CD4-positive, alpha-beta T cell treated with Interleukin-1 beta for 1 hour (primary cell): ENCODE data around the gene PARG.
"Not testable (repeated sequence)": the region's sequence is repeated elsewhere in the genome, so short reads cannot be mapped to it uniquely, and the experiment has no call there.

Source experiments
- DNase-seq, 2 donors: peaks; one replicate each; pipeline ENCODE4 v3.0.0-alpha.2; 2020 to 2022

Gene PARG

DNA sequence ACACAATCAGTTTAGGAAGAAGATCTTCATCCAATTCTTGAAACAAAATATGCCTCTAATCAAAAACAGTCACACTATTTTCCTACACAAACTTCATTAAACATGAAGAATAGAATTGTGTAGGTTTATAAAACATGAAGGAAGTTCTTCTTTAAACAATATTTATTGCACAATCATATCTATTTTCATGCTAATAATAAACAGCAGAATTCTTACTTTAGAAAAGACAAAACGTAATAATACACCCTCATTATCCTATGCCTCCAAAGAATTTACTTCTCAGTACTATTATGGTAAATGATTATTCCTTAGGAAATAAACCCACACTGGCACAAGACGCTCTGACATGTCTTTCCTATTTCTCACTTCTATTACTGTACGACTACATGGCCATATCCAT, 41.4 kb downstream of the PARG start:
- not testable (repeated sequence) for DNase-seq

DNA sequence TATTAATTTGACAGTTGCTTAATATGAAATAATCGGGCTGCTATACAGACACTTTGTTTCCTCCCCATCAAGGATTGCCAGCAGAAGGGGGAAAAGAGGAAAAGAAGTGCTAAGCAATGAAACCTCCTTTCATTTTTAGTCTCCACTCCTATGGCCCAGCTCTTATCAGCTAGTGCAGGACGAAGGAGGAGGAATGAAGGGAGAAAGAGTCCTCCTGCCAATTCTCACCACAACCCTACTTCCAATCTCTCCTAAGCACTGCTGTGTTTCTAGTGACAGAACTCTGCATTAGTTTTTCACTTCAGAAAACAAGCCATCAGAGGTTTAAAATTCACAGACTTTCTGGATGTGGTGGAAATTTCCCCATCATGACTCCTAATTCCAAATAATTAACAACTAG, 41.8 kb downstream of the PARG start:
- not testable (repeated sequence) for DNase-seq

DNA sequence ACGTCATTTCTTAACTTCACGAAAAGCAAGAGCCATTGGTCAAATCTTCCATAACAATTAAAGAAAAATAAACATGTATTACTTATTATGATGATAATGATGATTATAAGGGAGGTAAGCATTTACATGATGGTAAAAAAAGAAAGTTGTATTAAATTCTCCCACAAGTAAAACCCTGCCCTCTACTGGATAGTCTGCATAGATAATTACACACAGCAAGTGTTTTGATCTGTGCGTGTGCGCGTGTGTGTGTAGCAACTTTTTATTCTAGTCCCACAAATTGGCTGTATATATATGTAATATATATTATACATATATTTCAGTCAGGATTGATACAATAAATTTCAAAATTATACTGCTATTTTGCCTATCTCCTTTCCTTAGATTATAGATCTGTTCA, 51.8 kb downstream of the PARG start:
- DNase-seq: not testable (repeated sequence)

DNA sequence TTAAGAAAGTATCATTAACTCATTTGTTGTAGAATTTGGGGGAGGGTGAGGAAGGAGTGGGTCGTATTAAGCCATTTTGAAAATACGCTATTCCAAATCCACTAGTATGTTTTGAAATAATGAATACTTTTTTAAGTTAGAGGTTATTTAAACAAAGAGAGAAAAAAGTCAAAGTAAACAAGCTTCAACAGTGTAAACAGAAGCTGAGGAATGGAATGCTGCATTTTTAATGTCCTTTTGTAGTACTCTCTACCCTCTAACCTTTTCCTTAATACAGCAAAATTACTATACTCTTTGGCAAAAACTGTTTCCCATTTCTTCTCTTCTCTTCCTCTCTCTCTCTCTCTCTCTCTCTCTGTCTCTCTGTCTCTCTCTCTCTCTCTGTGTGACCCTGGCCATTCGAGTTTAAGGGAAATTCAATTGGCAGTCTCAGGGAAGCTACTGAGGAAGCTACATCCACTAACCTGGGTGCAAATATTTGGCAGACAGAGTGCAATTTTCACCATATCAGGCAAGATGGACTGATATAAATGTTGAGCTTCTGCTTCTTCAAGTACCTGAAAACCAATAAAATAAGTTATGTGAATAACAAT, 57.0 kb downstream of the PARG start:
- not testable (repeated sequence) for DNase-seq

DNA sequence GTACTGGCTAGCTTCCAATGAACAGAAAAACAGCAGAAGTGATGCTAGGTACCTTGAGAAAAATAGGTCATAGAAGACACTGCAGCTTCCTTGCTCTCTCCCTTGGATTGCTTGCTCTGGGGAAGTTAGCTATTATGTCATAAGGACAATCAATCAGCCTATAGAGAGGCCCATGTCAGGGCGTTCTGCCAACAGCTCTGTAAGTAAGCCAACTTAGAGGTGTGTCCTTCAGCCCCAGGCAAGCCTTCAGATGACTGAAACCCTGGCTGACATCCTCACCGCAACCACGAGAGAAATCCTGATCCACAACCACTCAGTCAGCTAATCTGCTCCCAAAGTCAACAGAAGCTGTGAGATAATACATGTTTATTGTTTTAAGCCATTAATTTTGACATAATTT, 58.0 kb downstream of the PARG start:
- DNase-seq: not testable (repeated sequence)

DNA sequence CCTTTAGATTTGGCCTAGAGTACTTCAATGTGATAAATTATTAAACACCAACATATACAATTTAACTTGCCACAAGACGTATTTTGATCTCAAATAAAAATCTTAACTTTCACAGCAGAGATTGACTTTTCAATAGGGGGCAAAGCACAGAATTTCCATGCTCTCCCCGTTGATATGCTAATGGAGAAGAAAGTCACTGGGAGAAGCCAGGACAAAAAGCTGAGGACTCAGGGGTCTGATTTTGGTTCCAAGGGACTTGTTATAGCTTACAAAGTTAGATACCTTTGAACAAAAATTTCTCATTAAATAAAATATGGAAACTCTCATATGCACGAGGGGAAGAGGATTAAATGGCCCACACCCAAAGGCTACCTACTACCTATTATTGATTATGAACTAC, 59.5 kb downstream of the PARG start:
- not testable (repeated sequence) for DNase-seq

DNA sequence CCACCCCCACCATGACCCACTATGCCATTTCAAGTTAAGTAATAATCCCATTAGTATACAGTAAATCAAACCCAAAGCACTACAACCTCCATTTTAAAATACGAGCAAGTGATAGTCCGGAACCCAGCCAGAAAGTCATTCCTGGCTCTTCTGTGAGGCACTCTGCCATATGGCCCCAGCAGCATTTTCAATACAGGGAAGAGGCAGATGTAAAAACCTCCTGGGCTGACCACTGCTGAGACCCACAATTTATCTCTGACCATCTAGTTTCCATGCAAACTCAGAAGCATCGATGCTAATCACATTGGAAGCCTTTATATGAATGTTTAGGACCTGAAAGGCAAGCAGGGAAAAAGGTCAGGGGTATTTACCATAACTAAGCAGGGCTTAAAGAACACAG, 69.1 kb downstream of the PARG start:
- not testable (repeated sequence) for DNase-seq

DNA sequence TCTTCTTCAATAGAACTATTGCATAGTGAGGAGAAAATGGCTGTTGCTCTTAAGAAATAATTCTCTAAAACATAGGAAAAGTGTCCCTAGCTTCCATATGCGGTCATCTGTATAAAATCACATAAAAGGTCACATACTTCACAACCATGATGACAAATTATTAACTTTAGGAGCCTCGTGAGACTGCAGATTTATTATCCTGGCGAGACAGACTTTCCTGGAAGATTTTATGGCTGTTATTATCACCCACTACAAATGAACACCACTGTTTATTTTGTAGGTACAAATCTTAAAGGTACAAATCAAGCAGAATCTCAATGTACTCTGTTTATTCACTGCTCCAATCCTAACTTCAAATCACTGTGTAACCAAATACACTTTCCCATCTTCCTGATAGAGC, 70.4 kb downstream of the PARG start:
- DNase-seq: not testable (repeated sequence)

DNA sequence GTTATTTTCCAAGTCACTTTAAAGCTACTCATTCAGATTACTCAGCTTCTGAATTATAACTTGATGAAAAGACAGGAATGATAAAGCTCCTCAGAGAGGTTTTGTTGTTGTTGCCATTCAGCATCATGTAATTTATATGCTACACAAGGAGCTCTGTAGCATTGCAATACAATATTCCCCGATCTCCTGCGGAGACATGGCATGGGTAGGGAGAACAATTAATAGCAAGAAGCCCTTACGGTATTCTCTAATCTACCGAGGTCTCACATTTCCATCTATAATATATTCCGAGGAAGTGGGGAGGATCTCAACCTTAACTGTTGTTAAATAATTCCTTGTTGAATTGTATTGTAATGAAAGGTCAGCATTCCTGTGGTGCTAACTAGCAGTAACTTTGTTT, 81.9 kb downstream of the PARG start:
- DNase-seq: not testable (repeated sequence)

DNA sequence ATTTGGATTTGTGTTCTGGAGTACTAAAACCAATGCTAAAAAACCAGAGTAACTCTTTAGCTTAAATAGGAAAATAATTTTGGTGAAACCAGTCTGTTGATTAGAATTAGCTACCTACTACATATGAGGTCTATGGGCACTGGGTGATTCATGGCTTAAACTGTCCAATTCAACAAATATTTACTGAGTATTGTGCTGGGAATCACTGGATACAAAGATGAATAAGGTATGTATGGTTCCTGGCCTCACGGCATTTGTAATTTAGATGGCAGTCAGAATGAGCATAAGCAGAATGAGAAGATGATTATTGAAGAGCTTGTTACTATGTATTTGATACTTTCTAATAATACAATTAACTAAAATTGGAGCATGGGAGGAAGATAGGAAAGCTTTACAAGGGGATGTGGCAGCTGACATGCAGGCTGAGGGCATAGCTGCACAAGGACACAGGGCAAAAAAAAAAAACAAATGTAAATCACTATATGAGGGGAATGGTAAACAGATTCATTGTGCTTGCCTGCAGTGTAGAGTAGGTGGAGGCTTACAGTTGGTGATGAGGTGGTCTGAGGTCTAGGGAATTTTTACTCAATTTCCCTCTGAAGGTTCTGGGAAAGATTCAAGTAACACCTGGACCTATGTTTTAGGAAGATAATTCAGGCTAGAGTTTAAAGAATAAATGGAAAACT, 83.0 kb downstream of the PARG start:
- not testable (repeated sequence) for DNase-seq

DNA sequence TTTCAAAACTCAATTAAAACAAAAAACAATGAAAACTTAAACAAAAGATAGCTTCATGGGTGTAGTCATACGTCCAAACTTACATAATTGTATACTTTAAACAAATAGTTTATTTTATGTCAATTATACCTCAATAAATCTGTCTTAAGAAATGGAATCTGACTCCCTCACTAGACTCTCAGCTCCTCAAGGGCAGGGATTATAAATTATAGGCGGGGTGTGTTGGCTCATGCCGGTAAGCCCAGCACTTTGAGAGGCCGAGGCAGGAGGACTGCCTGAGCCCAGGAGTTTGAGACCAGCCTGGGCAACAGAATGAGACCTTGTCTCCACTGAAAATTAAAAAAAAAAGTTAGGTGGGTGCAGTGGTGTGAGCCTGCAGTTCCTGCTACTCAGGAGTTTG, 92.3 kb downstream of the PARG start:
- not testable (repeated sequence) for DNase-seq

DNA sequence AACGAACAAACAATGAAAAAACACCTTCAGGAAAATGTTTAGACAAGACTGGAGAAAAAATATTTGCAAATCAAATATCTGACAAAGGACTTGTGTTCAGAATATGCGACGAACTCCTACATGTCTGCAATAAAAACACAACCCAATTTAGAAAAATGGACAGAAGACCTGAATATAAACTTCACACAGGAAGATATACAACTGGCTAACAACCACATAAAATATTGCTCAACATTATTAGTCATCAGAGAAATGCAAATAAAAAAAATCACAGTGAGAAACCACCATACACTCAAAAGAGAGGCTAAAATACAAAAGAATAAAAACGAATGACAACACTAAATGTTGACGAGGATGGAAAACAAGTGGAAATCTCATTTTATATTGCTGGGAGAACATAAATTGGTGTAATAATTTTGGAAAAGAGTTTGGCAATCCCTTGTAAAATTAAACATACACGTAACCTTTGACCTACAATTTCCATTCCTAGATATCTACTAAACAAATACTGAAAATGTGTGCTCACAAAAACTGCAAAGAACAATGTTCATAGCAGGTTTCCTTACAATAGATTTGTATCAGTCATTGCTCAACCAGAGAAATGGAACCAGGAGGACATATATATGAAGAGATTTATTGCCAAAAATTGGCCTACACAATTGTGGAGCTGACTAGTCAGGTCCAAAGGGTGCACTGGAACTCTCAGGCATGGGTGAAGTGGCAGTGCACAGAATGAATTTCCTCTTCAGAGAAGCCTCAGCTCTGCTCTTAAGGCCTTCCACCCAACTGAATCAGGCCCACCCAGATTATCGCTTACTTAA, 96.8 kb downstream of the PARG start:
- no peak for DNase-seq

DNA sequence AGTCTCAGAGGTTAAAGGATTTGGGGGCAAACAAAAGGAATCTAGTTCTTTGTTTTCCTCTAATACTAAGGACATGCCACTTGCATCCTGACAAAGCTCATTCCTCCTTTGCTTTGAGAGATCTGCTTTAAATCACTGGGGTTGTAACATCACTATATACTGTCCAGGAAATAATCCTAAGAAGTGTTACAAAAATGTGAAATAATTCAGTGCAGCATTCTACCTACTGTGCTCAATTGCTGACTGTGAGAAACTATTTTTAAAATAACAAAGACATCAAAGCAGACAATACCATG, 99.5 kb downstream of the PARG start:
- DNase-seq: not testable (repeated sequence)

DNA sequence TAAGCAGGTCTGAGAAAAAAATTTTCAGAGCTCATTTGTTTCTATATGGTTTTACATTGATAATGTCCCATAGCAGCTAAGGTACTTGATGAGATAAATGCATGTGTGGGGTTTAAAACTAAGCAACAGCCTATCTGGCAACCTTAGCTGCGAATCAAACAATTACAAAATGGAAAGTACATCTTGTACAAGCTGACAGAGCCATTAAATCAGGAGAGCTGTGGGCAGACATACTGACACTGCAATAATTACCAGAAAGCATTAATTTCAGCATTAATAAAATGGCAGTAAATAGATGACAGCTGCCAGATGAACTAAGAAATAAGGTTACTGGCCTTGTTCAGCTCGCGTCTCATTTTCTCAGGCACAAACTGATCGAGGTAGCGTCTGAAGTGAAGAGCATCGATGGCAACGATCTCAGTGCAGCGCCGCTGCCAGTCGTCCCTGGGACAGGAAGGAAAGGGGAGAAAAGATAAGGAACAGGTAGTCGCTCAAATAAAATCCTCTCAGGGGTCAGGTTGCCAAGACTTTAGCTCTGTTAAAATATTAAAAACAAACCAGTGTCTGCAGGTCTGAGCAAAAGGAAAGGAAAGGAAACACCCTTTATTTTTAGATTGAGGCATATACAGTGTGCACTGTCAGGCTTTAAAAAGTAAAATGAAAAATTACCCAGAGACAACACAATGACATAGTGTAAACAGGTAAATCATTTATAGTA, 100.1 kb downstream of the PARG start:
- no peak for DNase-seq

DNA sequence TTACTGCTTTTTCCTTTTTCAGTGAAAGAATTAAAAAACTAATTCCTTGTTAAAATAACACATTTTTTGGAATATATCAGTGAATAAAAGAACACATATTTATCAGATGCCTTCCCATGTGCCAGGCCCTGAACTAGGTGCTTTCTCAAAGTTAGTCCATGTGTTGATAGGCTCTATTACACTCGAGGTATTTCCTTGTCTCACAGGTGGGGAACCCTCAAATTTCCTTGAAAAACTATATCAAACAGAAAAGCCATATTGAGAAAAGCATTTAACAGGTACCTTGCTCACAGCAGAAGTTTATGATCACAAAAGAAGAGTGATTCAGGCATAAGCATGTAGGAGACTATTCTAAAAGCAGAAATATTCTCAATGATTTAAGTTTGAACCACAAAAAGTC, 104.1 kb downstream of the PARG start:
- DNase-seq: no peak

DNA sequence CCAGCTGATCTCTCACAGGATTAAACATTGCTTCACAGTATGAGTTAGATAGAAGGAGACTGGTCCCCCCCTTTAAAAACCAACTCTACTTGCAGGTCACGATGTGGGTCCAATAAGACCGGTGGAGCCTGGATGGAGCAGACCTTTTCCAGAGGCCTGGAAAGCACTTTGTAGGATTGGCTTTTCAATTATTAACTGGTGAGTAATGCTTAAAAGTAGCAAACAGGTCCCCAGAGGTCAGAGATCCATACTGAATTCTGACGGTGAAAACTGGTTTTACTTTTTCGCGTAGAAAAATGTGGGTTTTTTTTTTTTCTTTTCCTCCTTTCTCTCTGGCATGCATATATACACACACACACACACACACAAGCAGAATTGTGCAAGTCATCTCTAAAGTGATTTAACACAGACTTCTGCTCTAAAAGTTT, 104.8 kb downstream of the PARG start:
- DNase-seq: no peak

DNA sequence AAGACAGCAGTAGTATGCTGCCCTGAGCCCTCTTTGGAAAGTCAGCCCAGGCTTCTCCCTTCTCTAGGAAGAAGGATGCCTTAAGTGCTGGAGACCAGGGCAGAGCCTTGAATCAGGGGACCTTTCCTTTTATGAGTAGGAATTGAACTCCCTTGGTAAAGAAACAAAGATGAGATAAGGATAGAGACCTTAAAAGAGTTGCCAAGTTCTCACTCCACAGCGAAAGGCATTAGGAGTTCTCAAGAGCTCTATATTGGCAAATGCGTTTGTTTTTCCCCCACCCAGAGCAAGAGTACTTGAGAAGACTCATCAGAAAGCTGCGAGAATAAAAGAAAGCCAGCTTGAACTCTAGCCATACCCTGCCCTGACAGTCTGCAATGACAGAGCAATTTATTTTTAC, 106.9 kb downstream of the PARG start:
- DNase-seq: no peak

DNA sequence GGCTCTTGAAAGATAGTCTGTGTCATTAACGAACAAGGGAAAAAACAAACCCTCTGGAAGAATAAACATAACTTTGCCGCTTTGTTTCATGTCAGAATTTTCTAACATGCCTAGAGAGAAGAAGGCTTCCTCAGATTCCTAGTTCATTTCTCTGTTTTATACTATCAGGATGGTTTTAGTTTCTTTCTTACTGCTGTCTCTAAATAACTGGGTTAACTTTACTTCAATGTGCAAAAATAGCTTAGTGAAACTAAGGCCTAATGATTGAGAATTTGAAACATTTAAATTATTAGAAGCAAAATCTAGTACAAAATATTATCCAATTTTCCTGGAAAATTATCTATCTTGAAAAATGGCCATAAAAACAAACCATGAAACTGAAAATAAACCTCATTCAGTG, 107.6 kb downstream of the PARG start:
- DNase-seq: no peak

DNA sequence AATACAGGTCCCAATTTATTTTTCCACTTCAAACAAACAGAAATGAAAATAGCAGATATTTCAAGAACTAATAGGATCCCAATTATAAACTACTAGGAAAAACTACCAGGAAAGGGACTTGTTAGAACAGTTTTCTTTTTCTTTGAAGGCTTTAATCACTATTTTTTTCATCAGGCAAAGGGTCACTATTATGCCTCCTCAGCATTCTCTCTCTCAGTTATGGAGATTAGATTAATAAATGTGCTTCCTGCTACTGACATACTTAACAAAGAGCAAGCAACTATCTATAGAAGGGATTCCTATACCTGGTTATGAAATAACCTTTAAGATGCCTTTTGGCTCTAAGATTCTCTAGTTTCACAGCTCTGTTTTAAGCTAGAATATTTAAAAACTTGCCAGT, 108.7 kb downstream of the PARG start:
- no peak for DNase-seq

DNA sequence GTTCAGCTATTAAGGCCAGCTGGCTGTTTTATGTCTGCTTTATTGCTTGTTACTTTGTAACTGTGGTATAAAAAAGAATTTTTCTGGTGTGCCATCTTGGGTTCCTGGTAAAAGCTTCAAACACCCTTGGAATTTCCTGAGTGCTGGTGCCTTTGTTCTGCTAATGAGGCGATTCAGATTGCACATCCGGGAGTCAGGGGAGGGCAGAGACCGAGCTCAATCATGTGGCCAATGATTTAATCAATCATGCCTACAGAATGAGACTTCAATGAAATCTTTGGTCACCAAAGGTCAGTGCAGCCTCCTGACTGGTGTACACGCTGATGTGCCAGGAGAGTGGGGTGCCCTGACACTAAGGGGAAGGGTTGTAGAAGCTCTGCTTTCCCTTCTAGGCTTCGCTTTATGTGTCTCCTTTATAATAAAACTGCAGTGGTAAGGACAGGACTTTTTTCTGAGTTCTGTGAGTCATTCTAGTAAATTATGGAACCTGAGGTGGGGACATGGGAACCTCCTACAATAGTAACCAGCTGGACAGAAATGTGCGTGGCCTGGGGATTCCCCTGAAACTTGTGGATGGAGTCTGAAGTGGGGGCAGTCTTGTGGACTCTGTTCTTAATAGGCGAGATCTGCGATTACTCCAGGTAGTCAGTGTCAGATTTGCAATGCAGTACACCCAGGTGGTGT, 110.3 kb downstream of the PARG start:
- DNase-seq: no peak

DNA sequence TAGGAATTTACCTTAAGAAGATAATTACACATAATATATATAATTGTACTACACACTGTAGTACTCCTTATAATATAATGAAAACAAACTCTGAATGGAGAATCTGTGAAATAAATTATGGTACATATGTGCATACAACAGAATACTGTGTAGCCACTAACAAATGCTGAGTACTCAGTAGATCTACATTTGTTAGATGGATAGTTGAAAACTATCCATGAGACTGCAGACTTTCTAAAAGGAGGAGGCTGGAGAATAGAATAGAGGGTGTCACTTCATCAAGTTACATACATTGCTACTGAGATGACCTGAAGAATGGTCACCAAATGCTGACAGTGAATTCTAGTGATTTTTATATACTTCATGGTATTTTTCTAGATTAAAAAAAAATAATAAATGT, 111.0 kb downstream of the PARG start:
- DNase-seq: no peak

DNA sequence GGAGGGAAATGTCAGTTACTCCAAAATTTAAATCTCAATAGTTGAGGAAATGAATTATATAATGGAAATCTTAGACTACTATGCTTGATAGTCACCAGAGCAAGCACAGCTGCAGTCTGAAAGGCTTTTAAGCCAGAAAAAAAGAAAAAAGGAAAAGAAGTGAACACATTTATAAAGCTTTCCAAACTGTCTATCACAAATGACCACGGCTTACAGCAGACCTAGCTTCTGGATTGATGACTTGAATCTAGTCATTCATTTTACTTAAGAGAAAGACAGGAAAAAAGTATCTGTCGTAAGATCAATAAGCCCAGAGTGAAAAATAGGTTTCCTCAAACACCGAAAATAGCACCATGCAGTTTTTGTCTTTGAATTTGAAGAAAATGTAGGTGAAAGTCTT, 111.8 kb downstream of the PARG start:
- no peak for DNase-seq

DNA sequence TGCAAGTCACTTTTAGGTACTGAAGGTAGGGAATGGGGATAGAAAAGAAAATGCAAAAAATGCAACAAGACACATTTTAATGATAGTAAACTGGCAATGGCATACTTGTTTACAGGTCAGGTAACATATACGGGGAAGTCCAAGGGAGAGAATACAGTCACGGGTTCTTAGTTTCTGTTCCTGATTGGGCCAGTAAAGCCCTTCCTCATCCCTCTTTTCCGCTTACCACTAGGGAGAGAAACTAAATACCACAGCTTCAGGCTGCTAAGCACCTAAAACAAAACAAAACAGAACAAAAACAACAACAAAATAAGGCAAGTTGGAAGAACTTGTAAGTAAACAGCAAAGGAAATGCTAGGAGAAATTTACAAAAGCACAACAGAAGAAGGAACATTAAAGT, 114.5 kb downstream of the PARG start:
- no peak for DNase-seq
